ENCODE measurements around the gene SERPINB13. TPM values are rescaled to one million over a fixed set of nuclear protein-coding genes. Genes with fewer than 3 reads are reported as not detected.
"Not testable (repeated sequence)": the region's sequence is repeated elsewhere in the genome, so short reads cannot be mapped to it uniquely, and the experiment has no call there.

SERPINB13 gene
- total RNA-seq, 1 experiment from 2014 or later: not detected

- no peak overlapping the region for H3K27ac ChIP-seq
- H3K4me1 ChIP-seq (replicated peaks): no peaks in the 10 kb centered on the region
- 0 out of 2 replicates have a peak, but pooled peaks cover 7% of the 10 kb centered on the region for H3K27me3 ChIP-seq (replicated peaks)
- no peak for DNase-seq (ENCODE audit: low read depth in 1 of 2, low spot score in 2 of 2)
- no peak overlapping the region for H3K4me3 ChIP-seq
- H3K9me3 ChIP-seq (replicated peaks): no peaks in the 10 kb centered on the region
- no peaks in the 10 kb centered on the region for H3K36me3 ChIP-seq
Measured at GRCh38 chr18:63603772-63604171, 16.6 kb downstream of the SERPINB13 start.

GRCh38 chr18:63604791-63605567 lies 17.8 kb downstream of the SERPINB13 start:
- H3K4me3 ChIP-seq: no peak overlapping the region
- H3K9me3 ChIP-seq (replicated peaks): no peaks in the 10 kb centered on the region
- H3K27me3 ChIP-seq (replicated peaks): 0 out of 2 replicates have a peak, but pooled peaks cover 7% of the 10 kb centered on the region
- H3K4me1 ChIP-seq (replicated peaks): no peaks in the 10 kb centered on the region
- no peak overlapping the region for H3K27ac ChIP-seq
- H3K36me3 ChIP-seq: no peaks in the 10 kb centered on the region
- no peak for DNase-seq (ENCODE audit: low read depth in 1 of 2, low spot score in 2 of 2)

GRCh38 chr18:63606526-63606925 lies 19.4 kb downstream of the SERPINB13 start:
- Histone ChIP-seq H3K4me3 (no peak overlapping the region), H3K36me3 (no peaks in the 10 kb centered on the region), H3K27me3 (replicated peaks) (0 out of 2 replicates have a peak, but pooled peaks cover 7% of the 10 kb centered on the region), H3K4me1 (replicated peaks) (no peaks in the 10 kb centered on the region), H3K9me3 (replicated peaks) (no peaks in the 10 kb centered on the region), H3K27ac (no peak overlapping the region)
- DNase-seq (ENCODE audit: low read depth in 1 of 2, low spot score in 2 of 2): no peak

- H3K36me3 ChIP-seq: no peaks in the 10 kb centered on the region
Measured at GRCh38 chr18:63613420-63613819, 26.3 kb downstream of the SERPINB13 start.

GRCh38 chr18:63617049-63617914 lies 30.1 kb downstream of the SERPINB13 start:
- H3K4me1 ChIP-seq (replicated peaks): no peaks in the 10 kb centered on the region
- H3K4me3 ChIP-seq: no peak overlapping the region
- H3K9me3 ChIP-seq (replicated peaks): no peaks in the 10 kb centered on the region
- H3K27me3 ChIP-seq (replicated peaks): no peaks in the 10 kb centered on the region
- H3K27ac ChIP-seq: no peak overlapping the region
- no peak for DNase-seq (ENCODE audit: low read depth in 1 of 2, low spot score in 2 of 2)
- no peaks in the 10 kb centered on the region for H3K36me3 ChIP-seq

More at GRCh38 chr18:63613420-63613819, 26.3 kb downstream of the SERPINB13 start:
- no peak overlapping the region for H3K4me3 ChIP-seq
- no peaks in the 10 kb centered on the region for H3K9me3 ChIP-seq (replicated peaks)
- H3K27me3 ChIP-seq (replicated peaks): no peaks in the 10 kb centered on the region
- no peaks in the 10 kb centered on the region for H3K4me1 ChIP-seq (replicated peaks)
- no peak for DNase-seq (ENCODE audit: low read depth in 1 of 2, low spot score in 2 of 2)
- H3K27ac ChIP-seq: no peak overlapping the region

- H3K27ac ChIP-seq: no peak overlapping the region
- no peak overlapping the region for H3K4me3 ChIP-seq
- H3K4me1 ChIP-seq (replicated peaks): no peaks in the 10 kb centered on the region
- no peaks in the 10 kb centered on the region for H3K9me3 ChIP-seq (replicated peaks)
- H3K36me3 ChIP-seq: no peaks in the 10 kb centered on the region
- no peaks in the 10 kb centered on the region for H3K27me3 ChIP-seq (replicated peaks)
- DNase-seq (ENCODE audit: low read depth in 1 of 2, low spot score in 2 of 2): no peak
Measured at GRCh38 chr18:63617915-63618234, 30.7 kb downstream of the SERPINB13 start.

GRCh38 chr18:63619661-63620060 lies 32.5 kb downstream of the SERPINB13 start:
- Histone ChIP-seq H3K36me3 (no peaks in the 10 kb centered on the region), H3K4me3 (no peak overlapping the region), H3K4me1 (replicated peaks) (no peaks in the 10 kb centered on the region), H3K9me3 (replicated peaks) (peaks cover 3% of the 10 kb centered on the region; the same call in 1 of the 2 replicates), H3K27ac (no peak overlapping the region), H3K27me3 (replicated peaks) (no peaks in the 10 kb centered on the region)
- DNase-seq (ENCODE audit: low read depth in 1 of 2, low spot score in 2 of 2): no peak

GRCh38 chr18:63624863-63625262 lies 37.7 kb downstream of the SERPINB13 start:
- peaks cover 9% of the 10 kb centered on the region for H3K9me3 ChIP-seq (replicated peaks)
- no peak for DNase-seq (ENCODE audit: low read depth in 1 of 2, low spot score in 2 of 2)
- no peaks in the 10 kb centered on the region for H3K4me1 ChIP-seq (replicated peaks)
- H3K4me3 ChIP-seq: no peak overlapping the region
- no peak overlapping the region for H3K27ac ChIP-seq
- no peaks in the 10 kb centered on the region for H3K36me3 ChIP-seq
- no peaks in the 10 kb centered on the region for H3K27me3 ChIP-seq (replicated peaks)

GRCh38 chr18:63626431-63626830 lies 39.3 kb downstream of the SERPINB13 start:
- Histone ChIP-seq H3K4me3 (no peak overlapping the region), H3K4me1 (replicated peaks) (no peaks in the 10 kb centered on the region), H3K36me3 (no peaks in the 10 kb centered on the region), H3K27me3 (replicated peaks) (no peaks in the 10 kb centered on the region), H3K9me3 (replicated peaks) (peaks cover 9% of the 10 kb centered on the region), H3K27ac (no peak overlapping the region)
- no peak for DNase-seq (ENCODE audit: low read depth in 1 of 2, low spot score in 2 of 2)

- H3K9me3 ChIP-seq (replicated peaks): peaks cover 9% of the 10 kb centered on the region
- no peaks in the 10 kb centered on the region for H3K27me3 ChIP-seq (replicated peaks)
- H3K36me3 ChIP-seq: no peaks in the 10 kb centered on the region
- no peak overlapping the region for H3K4me3 ChIP-seq
- DNase-seq (ENCODE audit: low read depth in 1 of 2, low spot score in 2 of 2): no peak
- H3K27ac ChIP-seq: no peak overlapping the region
- no peaks in the 10 kb centered on the region for H3K4me1 ChIP-seq (replicated peaks)
Measured at GRCh38 chr18:63627819-63628218, 40.7 kb downstream of the SERPINB13 start.

- Histone ChIP-seq H3K27me3 (replicated peaks) (no peaks in the 10 kb centered on the region), H3K27ac (no peak overlapping the region), H3K4me1 (replicated peaks) (no peaks in the 10 kb centered on the region), H3K9me3 (replicated peaks) (no peaks in the 10 kb centered on the region), H3K4me3 (no peak overlapping the region), H3K36me3 (no peaks in the 10 kb centered on the region)
- no peak for DNase-seq (ENCODE audit: low read depth in 1 of 2, low spot score in 2 of 2)
Measured at GRCh38 chr18:63637703-63638102, 50.6 kb downstream of the SERPINB13 start.

GRCh38 chr18:63641157-63641680 lies 54.1 kb downstream of the SERPINB13 start:
- not testable (repeated sequence) for H3K9me3 ChIP-seq (replicated peaks); DNase-seq (ENCODE audit: low read depth in 1 of 2, low spot score in 2 of 2); H3K4me3 ChIP-seq; H3K4me1 ChIP-seq (replicated peaks); H3K27ac ChIP-seq; H3K27me3 ChIP-seq (replicated peaks); H3K36me3 ChIP-seq

- H3K4me3 ChIP-seq; DNase-seq (ENCODE audit: low read depth in 1 of 2, low spot score in 2 of 2); H3K4me1 ChIP-seq (replicated peaks); H3K27ac ChIP-seq; H3K9me3 ChIP-seq (replicated peaks); H3K36me3 ChIP-seq; H3K27me3 ChIP-seq (replicated peaks): not testable (repeated sequence)
Measured at GRCh38 chr18:63642668-63643356, 55.7 kb downstream of the SERPINB13 start.

All from SJSA1 (cell line).